ENCODE measurements around the gene HOATZ. TPM values are rescaled to one million over a fixed set of nuclear protein-coding genes. Genes with fewer than 3 reads are reported as not detected.

HOATZ gene
- total and polyA plus RNA-seq, 12 donors: not detected

GRCh38 chr11:111557425-111558111 lies 43.0 kb downstream of the HOATZ start:
- Histone ChIP-seq H3K36me3 (replicated peaks in 1 of 2) (no peaks in the 10 kb centered on the region), H3K27ac (no peak overlapping the region)

GRCh38 chr11:111559800-111560464 lies 45.4 kb downstream of the HOATZ start:
- intact Hi-C loops (cut with DNase I): loop anchor here in 1 of 2 donors (10.0 kb wide), 1 partner anchor 285 kb away; no protein-coding TSS in a partner anchor
- H3K36me3 ChIP-seq (replicated peaks in 1 of 2): no peaks in the 10 kb centered on the region
- WGBS, 4 donors: 75 to 84% (median 79%) methylated on average over 10 to 11 of the region's 11 CpGs
- no peak for DNase-seq
- no peaks in the 10 kb centered on the region for H3K9me3 ChIP-seq (replicated peaks in 1 of 3)
- H3K4me3 ChIP-seq: no peak overlapping the region
- no peaks in the 10 kb centered on the region for H3K27me3 ChIP-seq
- H3K27ac ChIP-seq: no peak overlapping the region
- no peaks in the 10 kb centered on the region for H3K4me1 ChIP-seq (replicated peaks in 1 of 2)
- no peak for TF ChIP-seq POLR2A (IDR thresholded peaks at IDR 0.05)
- no peak for TF ChIP-seq CTCF (IDR thresholded peaks at IDR 0.05)

More at GRCh38 chr11:111557425-111558111, 43.0 kb downstream of the HOATZ start:
- H3K9me3 ChIP-seq (replicated peaks in 1 of 3): no peaks in the 10 kb centered on the region
- TF ChIP-seq POLR2A (IDR thresholded peaks at IDR 0.05) (no peak), CTCF (IDR thresholded peaks at IDR 0.05) (no peak)
- H3K27me3 ChIP-seq: no peaks in the 10 kb centered on the region
- no peaks in the 10 kb centered on the region for H3K4me1 ChIP-seq (replicated peaks in 1 of 2)
- 79 to 93% (median 89%) methylated on average over 5 of the region's 5 CpGs for WGBS, 4 donors
- intact Hi-C loops (cut with DNase I): no loop called here
- DNase-seq: no peak
- no peak overlapping the region for H3K4me3 ChIP-seq

GRCh38 chr11:111560800-111561199 lies 46.2 kb downstream of the HOATZ start:
- Histone ChIP-seq H3K27me3 (no peaks in the 10 kb centered on the region), H3K9me3 (replicated peaks in 1 of 3) (no peaks in the 10 kb centered on the region), H3K4me1 (replicated peaks in 1 of 2) (no peaks in the 10 kb centered on the region), H3K36me3 (replicated peaks in 1 of 2) (no peaks in the 10 kb centered on the region), H3K27ac (no peak overlapping the region), H3K4me3 (no peak overlapping the region)
- intact Hi-C loops (cut with DNase I): loop anchor here in 1 of 2 donors (10.0 kb wide), 1 partner anchor 284 kb away; no protein-coding TSS in a partner anchor
- no peak for TF ChIP-seq CTCF (IDR thresholded peaks at IDR 0.05)
- no peak for TF ChIP-seq POLR2A (IDR thresholded peaks at IDR 0.05)
- no peak for DNase-seq
- 83 to 94% (median 87%) methylated on average over 3 of the region's 3 CpGs for WGBS, 4 donors

- intact Hi-C loops (cut with DNase I): loop anchor here in 1 of 2 donors (10.0 kb wide), 1 partner anchor 283 kb away; no protein-coding TSS in a partner anchor
- TF ChIP-seq CTCF (IDR thresholded peaks at IDR 0.05): no peak
- no peak for TF ChIP-seq POLR2A (IDR thresholded peaks at IDR 0.05)
- Histone ChIP-seq H3K27me3 (no peaks in the 10 kb centered on the region), H3K4me1 (replicated peaks in 1 of 2) (no peaks in the 10 kb centered on the region), H3K9me3 (replicated peaks in 1 of 3) (no peaks in the 10 kb centered on the region), H3K36me3 (replicated peaks in 1 of 2) (no peaks in the 10 kb centered on the region), H3K4me3 (no peak overlapping the region), H3K27ac (no peak overlapping the region)
- DNase-seq: no peak
- WGBS, 4 donors: 84 to 92% (median 90%) methylated on average over 3 of the region's 3 CpGs
These were observed 46.7 kb downstream of the HOATZ start for GRCh38 chr11:111561306-111561705.

Data from adrenal gland (tissue), 12 donors.